ENCODE data around the gene SHISA9.

The SHISA9 gene

DNA sequence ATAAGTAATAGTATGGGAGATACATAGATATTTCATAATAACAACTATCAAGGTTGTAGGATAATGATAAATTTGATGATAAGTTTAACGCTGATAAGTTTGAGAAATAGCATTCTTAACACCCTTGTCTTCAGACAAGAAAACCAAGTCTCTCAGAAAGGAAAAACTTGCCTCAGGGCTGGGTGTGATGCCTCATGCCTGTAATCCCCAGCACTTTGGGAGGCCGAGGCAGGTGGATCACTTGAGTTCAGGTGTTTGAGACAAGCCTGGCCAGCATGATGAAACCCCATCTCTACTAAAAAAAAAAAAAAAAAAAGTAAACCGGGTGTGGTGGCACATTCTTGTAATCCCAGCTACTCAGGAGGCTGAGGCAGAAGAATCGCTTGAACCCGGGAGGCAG lies 90.7 kb downstream of the SHISA9 start:
- DNase-seq (ENCODE audit: low read depth), result no peak
- TF ChIP-seq, protein P1, sequence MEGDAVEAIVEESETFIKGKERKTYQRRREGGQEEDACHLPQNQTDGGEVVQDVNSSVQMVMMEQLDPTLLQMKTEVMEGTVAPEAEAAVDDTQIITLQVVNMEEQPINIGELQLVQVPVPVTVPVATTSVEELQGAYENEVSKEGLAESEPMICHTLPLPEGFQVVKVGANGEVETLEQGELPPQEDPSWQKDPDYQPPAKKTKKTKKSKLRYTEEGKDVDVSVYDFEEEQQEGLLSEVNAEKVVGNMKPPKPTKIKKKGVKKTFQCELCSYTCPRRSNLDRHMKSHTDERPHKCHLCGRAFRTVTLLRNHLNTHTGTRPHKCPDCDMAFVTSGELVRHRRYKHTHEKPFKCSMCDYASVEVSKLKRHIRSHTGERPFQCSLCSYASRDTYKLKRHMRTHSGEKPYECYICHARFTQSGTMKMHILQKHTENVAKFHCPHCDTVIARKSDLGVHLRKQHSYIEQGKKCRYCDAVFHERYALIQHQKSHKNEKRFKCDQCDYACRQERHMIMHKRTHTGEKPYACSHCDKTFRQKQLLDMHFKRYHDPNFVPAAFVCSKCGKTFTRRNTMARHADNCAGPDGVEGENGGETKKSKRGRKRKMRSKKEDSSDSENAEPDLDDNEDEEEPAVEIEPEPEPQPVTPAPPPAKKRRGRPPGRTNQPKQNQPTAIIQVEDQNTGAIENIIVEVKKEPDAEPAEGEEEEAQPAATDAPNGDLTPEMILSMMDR (conservative IDR thresholded peaks at IDR 0.05; ENCODE audit: low read depth, low read length), result no peak
- H3K4me3 ChIP-seq (ENCODE audit: low read depth, low read length), result no peak overlapping the region

DNA sequence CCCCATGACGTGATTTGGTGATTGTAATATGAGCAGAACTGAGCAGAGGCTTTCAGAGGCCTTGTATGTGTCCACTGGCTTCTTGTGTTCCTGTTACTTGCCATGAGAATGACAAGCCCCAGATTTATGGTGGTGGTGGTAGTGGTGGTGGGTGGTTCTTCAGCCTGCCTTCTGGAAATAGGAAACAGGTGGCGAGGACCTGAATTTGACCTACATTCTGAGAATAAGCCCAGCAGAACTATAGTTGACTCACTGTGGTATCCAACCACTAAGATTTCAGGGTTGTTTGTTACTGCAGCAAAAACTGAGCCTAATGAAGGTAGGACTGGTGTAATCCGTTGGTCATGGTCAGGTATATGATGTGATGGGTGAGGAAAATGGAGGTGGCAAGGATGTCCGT lies 93.0 kb downstream of the SHISA9 start:
- TF ChIP-seq, protein P1 (conservative IDR thresholded peaks at IDR 0.05; ENCODE audit: low read depth, low read length), result no peak
- DNase-seq (ENCODE audit: low read depth), result no peak
- no peak overlapping the region for H3K4me3 ChIP-seq (ENCODE audit: low read depth, low read length)

DNA sequence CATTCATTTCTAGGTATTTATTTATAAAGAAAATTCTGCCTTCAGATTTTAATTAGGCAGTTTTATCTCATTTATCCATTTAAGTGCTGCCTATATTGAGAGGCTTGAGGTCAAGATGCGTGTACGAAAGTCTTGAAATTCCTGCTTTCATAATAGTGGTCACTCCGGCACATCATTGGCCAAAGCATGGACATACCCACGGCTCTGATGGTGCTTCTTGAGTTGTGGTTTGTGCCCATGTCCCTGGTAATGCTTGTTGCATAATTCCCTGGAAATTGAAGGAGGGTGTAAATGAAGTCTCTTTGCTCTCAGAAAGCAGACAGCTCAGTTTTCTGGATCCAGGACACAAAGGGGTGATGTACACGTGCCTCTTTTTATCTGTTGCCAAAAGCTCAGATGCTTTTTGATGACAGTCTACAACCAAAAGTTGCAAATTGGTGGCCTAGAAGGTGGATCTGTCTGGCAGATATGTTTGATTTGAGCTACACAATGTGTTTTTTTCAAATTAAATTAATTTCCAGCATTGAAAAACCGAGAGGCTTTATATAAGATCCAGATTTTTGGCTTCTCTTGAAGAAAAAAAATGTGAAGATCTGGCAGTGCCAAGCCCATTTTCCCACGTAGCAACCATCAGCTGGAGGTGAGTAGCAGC lies 94.4 kb downstream of the SHISA9 start:
- TF ChIP-seq, protein P1 (conservative IDR thresholded peaks at IDR 0.05; ENCODE audit: low read depth, low read length), result no peak
- H3K4me3 ChIP-seq (ENCODE audit: low read depth, low read length), result no peak overlapping the region
- no peak for DNase-seq (ENCODE audit: low read depth)

DNA sequence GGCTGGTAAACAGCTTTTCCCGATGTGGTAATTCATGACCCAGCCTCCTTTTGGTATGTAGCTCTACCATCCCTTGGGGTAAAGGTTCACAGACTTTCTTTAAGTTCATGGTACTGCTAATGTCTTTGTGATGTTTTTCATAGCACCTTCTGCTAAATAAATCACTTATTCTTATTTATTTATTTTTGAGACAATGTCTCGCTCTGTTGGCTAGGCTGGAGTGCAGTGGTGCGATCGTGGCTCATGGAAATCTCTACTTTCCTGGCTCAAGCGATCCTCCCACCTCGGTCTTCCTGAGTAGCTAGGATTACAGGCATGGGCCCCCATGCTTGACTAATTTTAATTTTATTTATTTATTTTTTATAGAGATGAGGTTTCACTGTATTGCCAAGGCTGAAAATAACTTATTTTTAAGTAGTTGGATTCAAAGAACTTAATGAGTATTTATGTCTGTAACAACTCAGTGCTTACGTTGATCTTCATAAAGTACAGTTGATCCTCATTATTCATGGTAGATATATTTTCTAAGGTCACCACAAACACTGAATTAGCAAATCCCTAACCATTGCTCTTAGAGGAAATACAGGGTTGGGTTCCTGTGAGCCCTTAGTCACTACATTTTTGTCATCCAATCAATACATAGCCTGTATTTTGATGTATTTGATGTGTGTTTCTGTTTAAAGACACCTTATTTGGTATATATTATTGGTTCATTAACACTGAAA lies 97.1 kb downstream of the SHISA9 start:
- no peak for DNase-seq (ENCODE audit: low read depth)
- no peak overlapping the region for H3K4me3 ChIP-seq (ENCODE audit: low read depth, low read length)
- TF ChIP-seq, protein P1 (conservative IDR thresholded peaks at IDR 0.05; ENCODE audit: low read depth, low read length), result no peak

DNA sequence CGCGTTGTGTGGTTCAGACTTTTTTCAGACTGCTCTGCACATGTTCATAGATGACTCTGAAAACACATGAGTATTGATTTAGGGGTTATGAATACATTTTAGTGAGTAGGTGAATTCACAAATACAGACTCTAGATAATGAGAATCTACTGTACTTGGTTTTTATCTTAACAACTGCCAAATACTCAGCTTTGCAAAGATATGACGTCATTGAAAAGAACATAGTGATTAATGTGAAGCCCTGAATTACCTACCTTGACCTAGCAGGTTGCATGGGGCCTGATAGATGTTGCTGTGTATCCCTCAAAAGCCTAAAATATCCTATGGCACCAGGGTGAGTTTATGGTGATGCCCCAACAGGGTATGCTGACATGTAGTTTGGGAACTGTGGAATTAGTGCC lies 98.0 kb downstream of the SHISA9 start:
- no peak overlapping the region for H3K4me3 ChIP-seq (ENCODE audit: low read depth, low read length)
- no peak for DNase-seq (ENCODE audit: low read depth)
- TF ChIP-seq, protein P1 (conservative IDR thresholded peaks at IDR 0.05; ENCODE audit: low read depth, low read length), result no peak

DNA sequence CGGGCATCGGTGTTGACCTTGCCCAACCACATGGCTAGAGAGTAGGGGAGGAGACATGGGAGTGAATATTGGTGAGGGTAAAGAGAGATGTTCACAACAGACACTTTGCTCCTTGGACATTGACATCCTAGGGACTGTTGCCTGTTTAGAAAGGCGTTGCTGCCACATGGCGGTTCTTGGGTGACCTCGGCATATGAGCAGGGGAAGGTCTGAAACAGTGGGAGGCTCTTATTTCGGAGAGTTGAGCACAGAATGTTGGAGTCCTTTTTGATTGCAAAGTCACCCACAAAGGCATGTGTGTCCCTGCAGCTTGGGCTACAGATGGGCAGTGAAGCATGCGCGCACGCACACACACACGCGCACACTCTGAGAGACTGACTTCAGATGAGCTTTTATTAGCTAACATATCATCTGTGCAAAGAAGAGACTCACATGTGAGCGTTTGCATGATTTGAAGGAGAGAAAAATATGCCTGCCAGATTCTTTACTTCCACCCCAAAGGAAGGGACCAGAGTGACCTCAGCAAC lies 104.4 kb downstream of the SHISA9 start:
- no peak for DNase-seq (ENCODE audit: low read depth)
- TF ChIP-seq, protein P1 (conservative IDR thresholded peaks at IDR 0.05; ENCODE audit: low read depth, low read length), result no peak
- H3K4me3 ChIP-seq (ENCODE audit: low read depth, low read length), result no peak overlapping the region

Measured in choroid plexus epithelial cell (primary cell).